NCI-H2227 (cell line): ENCODE data around the gene XIRP1.

ENCODE experiments used
- DNase-seq: peaks from one replicate; lab custom pipeline; 2025; ENCODE audit not compliant: unreplicated experiment; lab: John Stamatoyannopoulos, UW

The XIRP1 gene

GRCh38 chr3:39166932-39167532 lies 25.4 kb downstream of the XIRP1 start:
- no peak for DNase-seq

DNA sequence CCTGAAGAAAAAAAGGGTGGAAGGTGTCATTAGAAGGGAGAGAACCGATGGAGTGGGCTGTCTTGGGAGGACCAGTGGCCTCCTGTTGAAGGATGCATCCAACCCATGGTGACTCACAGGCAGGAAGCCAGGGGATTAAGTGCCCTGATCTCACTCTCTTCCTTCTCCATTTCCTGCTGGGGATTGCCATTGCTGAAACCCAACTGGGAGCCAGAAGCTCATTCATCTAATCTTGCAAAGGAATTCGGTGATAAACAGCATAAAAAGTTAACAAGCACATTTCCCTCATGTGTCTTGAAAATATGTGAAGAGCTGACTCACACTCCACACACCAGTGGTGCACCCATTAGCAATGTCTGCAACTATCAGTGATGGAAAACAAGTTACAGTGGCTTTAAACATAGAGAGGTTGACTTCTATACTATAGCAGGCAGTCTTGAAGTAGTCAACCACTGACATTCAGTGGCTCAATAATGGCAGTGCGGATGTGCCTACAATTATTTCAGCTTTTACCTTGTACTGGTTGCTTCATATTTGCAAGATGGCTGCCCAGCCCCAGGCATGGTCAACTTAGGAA lies 26.2 kb downstream of the XIRP1 start:
- DNase-seq: no peak

DNA sequence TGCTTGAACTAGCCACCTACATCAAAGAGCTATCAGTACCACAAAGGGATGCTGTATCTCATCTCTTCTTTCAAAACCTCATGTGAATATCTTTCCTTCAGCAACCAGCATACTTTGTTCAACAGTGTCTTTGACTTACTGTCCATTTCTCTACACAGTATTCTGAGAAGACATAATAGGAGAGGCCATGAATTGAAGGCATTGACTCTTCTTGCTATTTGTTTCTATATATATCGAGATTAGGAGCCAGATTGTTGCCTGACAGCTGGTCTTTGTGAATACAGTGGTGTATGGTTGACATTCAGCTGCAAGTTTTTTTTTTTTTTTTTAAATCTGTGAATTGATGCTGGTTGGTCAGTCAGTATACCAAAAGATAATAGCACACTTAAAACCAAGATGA lies 26.9 kb downstream of the XIRP1 start:
- no peak for DNase-seq

- no peak for DNase-seq
Measured at GRCh38 chr3:39164414-39164813, 28.0 kb downstream of the XIRP1 start.

GRCh38 chr3:39158148-39158715 lies 34.2 kb downstream of the XIRP1 start:
- DNase-seq: no peak

DNA sequence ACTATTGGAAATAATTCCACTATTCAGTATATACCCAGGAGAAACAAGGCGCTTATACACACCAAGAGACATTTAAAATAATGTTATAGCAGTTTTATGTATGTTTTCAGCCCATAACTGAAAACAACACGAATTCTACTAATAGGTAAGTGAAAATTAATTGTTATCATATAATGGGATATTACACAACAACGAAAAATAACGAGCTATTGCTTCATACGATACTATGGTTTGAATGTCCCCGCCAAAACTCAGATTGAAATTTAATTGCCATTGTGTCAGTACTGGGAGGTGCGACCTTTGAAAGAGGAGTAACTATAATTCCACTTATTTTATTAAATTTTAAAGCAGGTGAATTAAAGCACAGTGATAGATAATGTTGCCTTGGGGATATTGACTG lies 35.0 kb downstream of the XIRP1 start:
- DNase-seq: no peak

DNA sequence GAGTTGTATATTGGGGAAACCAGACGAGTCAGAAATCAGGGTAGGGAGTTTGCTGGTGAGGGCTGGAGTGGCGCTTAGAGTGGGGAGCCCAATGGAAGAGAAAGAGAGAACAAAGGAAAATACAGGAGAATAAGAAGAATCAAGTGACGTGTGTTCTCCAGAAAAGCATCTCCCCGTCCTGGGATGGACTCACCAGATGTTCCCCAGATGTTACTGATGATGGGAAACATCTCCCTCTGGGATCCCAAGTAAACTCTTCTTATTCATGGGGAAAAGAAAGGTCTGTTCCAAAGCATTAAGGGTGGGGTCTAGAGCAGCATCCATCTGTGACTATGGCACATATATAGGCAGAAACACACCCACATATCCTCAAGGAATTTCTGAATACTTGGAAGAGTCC lies 36.0 kb downstream of the XIRP1 start:
- DNase-seq: no peak

GRCh38 chr3:39154280-39155021 lies 37.9 kb downstream of the XIRP1 start:
- DNase-seq: no peak

DNA sequence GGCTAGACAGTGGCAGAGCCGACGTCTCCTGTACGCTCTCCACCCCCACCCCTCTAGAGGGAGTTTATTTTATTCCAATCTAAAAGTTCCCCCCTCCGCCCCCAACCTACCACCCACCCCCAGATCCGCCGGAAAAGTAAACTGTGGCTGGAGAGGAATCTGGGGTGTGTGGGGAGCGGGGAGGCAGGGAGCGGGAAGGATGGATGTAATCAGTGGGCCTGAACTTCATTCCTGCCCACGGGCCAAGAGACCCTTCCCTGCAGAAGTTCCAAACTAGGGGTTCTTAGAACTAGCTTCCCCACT lies 38.5 kb downstream of the XIRP1 start:
- DNase-seq: no peak

- DNase-seq: peak; percentile 9
Measured at GRCh38 chr3:39150803-39151631, 41.4 kb downstream of the XIRP1 start.

GRCh38 chr3:39150148-39150802 lies 42.1 kb downstream of the XIRP1 start:
- DNase-seq: no peak

DNA sequence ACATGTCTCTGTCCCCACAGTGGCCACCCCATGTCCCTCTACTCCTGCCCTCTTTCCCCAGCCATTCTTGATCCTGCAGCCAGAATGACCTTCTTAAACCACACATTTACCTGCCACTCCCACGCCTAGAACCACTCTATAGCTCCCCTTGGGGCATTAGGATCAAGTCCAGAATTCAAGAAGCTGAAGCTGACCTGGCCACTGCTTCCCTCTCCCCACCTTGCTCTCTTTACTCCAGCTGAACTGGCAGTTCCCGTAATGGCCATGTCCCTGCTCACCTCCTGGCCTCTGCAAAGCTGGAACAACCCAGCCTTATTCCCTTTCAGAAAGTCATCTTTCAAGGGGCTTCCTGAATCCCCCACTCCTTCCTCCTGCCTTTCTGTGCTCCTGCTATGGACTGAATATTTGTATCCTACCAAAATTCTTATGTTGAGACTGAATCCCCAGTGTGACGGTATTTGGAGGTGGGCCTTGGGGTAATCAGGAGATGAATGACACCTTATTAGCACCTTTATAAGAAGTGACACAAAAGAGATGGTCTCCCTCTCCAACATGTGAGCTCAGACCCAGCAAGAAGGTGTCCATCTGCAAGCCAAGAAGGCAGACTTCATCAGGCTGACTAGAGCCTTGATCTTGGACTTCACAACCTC lies 42.8 kb downstream of the XIRP1 start:
- no peak for DNase-seq

- no peak for DNase-seq
Measured at GRCh38 chr3:39149059-39149455, 43.3 kb downstream of the XIRP1 start.

- DNase-seq: no peak
Measured at GRCh38 chr3:39148435-39149058, 43.8 kb downstream of the XIRP1 start.

DNA sequence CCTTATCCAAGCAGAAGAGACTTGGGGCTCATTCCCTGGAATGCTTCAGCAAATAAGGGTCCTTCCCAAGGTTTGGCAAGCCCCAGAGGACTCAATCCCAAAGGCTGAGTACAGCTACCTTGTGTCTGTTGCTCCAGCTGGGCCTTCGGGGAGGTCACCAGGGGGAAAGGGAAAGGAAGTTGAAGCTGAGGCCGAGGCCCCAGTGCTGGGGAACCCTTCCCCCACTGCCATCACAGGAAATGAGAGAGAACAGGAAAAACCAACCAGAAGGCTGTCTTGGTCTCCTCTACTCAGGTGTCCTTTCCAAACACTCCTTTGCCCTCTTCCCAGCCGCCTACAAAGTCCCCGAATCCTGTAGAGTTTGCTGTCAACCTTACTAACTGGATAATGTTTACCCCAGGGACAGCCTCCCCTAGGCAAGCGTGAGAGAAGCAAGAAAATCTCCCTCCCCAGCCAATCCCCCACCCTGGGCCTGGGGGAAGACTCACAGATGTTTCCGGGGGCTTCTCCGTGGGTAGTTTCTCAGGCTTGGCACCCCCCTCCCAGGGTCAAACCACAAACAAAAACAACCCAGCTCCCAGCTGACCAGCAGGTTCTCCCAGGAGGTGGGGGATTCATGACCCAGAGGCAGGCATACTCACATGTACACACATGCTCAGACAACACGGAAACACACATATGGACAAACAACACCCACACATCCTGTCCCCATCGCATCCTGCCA lies 44.5 kb downstream of the XIRP1 start:
- DNase-seq: no peak

- DNase-seq: peak; percentile 35
Measured at GRCh38 chr3:39146611-39147591, 45.5 kb downstream of the XIRP1 start.

DNA sequence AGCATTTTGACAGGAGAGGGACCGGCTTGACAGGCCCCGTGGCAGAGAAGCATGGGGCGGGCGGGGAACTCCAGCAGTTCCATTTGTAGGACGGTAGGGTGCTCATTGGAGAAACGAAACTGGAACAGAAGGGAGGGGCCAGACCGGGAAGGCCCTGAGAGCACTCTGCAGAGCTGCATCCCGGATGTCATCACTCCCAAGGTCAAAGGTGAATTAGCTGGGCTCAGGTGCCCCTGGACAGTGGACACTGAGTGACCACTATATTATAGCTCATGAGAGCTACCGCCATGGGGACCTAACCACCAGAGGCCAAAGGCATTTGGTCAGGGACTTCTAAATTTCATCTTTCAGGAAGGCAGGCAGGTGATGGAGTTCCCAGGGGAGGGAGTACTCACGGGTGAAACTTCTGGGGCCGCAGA lies 46.3 kb downstream of the XIRP1 start:
- peak; percentile 15 for DNase-seq

- no peak for DNase-seq
Measured at GRCh38 chr3:39144748-39145380, 47.5 kb downstream of the XIRP1 start.
